ENCODE measurements around the gene EIF4E.

DNA sequence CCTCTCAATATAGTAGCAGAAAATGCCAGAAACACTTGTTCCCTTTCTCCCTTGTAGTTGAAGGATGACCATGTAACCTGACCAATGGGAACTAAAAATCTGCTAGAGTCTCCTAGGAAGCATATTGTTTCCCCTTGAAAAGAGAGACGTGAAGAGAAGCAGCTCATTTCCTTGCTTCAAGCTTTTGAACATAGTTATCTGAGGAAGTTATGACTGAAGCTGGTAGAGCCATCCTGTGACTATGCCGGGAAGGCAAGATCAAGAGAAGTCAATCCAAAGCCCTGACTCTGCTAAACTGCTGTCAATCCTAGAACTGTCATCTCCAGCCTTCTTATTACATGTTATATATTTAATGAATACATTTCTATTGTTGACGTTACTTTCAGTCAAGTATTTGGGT lies 66.6 kb downstream of the EIF4E start:
- TF ChIP-seq CTCF (IDR thresholded peaks at IDR 0.05; ENCODE audit: poor library complexity) (no peak), EZH2phosphoT487 (IDR thresholded peaks at IDR 0.05; ENCODE audit: low read depth, severe bottlenecking, unreplicated experiment) (no peak)

All from hepatocyte (in vitro differentiated cells).